Progenitor cell of endocrine pancreas (in vitro differentiated cells): ENCODE data around the gene EVA1B. TPM values are rescaled to one million over a fixed set of nuclear protein-coding genes. Genes with fewer than 3 reads are reported as not detected.

Experiments
- DNase-seq: peaks from one replicate; pipeline ENCODE4 v3.0.0; 2021; ENCODE audit warnings: low spot score; ENCODE audit not compliant: unreplicated experiment
- H3K27ac Mint-ChIP-seq: 2 replicates; pipeline ENCODE4 v1.8.0; 2021; ENCODE audit warnings: mild to moderate bottlenecking, moderate library complexity, mixed read lengths
- H3K27me3 Mint-ChIP-seq: 2 replicates; pipeline ENCODE4 v1.8.0; 2021; ENCODE audit warnings: mixed read lengths
- H3K36me3 Mint-ChIP-seq: 2 replicates; pipeline ENCODE4 v1.8.0; 2022; ENCODE audit warnings: mixed read lengths; ENCODE audit not compliant: insufficient read depth
- H3K4me1 Mint-ChIP-seq: 2 replicates; pipeline ENCODE4 v1.8.0; 2021; ENCODE audit warnings: low read depth, mixed read lengths
- H3K4me3 Mint-ChIP-seq: 2 replicates; pipeline ENCODE4 v1.8.0; 2021; ENCODE audit warnings: low read depth, mild to moderate bottlenecking, moderate library complexity, mixed read lengths
- H3K9me3 Mint-ChIP-seq: 2 replicates; pipeline ENCODE4 v1.8.0; 2021; ENCODE audit warnings: low read depth, mixed read lengths
- total RNA-seq: library from RNA; stranded (reverse); gene quantifications from 2 replicates; pipeline ENCODE4 v1.2.1, GENCODE V29; 2021
- TF ChIP-seq, protein P1 (sequence below): fragments of 200-600 bp; sonication (generic); IDR thresholded peaks from one replicate; pipeline ENCODE4 v1.5.0; 2021; ENCODE audit warnings: antibody characterized with exemption, mild to moderate bottlenecking; ENCODE audit not compliant: unreplicated experiment

The EVA1B gene
- total RNA-seq, 1 donor from 2014 or later: 11.8 TPM

DNA sequence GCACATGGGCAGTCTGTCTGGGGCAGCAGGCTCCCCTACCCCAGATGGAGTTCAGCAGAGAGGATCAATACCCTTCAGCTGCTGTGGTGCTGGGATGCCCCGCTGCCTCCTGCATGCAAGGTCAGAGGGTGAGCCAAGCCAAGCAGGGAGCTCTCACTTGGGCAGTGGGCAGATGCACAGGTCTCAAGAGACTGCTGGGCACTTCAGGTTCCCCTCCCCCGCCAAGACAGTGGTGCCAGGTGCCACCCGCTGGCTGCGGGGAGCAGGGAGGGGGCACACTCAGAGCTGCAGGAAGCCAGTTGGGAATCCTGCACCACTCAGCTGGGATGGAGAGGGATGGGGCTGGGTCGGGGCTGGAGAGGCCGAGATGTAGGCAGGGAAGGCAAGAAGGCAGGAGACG lies 15.8 kb upstream of the EVA1B start:
- no peak for DNase-seq
- Mint-ChIP-seq H3K36me3 (peaks cover 3% of the 10 kb centered on the region), H3K4me3 (no peak overlapping the region), H3K4me1 (no peaks in the 10 kb centered on the region), H3K27me3 (no peaks in the 10 kb centered on the region), H3K9me3 (no peaks in the 10 kb centered on the region), H3K27ac (no peak overlapping the region)
- TF ChIP-seq, protein P1, sequence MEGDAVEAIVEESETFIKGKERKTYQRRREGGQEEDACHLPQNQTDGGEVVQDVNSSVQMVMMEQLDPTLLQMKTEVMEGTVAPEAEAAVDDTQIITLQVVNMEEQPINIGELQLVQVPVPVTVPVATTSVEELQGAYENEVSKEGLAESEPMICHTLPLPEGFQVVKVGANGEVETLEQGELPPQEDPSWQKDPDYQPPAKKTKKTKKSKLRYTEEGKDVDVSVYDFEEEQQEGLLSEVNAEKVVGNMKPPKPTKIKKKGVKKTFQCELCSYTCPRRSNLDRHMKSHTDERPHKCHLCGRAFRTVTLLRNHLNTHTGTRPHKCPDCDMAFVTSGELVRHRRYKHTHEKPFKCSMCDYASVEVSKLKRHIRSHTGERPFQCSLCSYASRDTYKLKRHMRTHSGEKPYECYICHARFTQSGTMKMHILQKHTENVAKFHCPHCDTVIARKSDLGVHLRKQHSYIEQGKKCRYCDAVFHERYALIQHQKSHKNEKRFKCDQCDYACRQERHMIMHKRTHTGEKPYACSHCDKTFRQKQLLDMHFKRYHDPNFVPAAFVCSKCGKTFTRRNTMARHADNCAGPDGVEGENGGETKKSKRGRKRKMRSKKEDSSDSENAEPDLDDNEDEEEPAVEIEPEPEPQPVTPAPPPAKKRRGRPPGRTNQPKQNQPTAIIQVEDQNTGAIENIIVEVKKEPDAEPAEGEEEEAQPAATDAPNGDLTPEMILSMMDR: no peak

DNA sequence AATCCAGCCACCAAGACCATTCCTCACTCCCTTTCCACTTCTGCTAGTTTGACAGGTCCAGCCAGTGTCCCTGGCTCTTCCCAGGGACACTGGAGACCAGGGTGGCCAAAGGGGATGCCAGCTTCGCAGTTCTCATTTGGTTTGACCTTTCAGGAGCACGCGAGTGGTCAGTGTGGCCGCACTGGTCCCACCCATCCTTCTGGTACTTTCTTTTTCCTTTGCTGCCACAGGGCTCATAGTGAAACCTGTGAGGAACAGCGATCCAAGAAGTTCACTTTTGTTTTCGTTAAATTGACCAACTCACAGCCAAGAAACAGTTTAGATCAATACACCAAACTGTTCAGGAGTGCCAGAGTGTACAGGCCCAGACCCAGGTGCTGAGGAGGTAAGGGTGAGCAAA lies 14.4 kb upstream of the EVA1B start:
- TF ChIP-seq, protein P1: no peak
- H3K9me3 Mint-ChIP-seq: no peaks in the 10 kb centered on the region
- no peak overlapping the region for H3K27ac Mint-ChIP-seq
- H3K36me3 Mint-ChIP-seq: peaks cover 3% of the 10 kb centered on the region
- no peaks in the 10 kb centered on the region for H3K4me1 Mint-ChIP-seq
- H3K4me3 Mint-ChIP-seq: no peak overlapping the region
- H3K27me3 Mint-ChIP-seq: no peaks in the 10 kb centered on the region
- DNase-seq: no peak

DNA sequence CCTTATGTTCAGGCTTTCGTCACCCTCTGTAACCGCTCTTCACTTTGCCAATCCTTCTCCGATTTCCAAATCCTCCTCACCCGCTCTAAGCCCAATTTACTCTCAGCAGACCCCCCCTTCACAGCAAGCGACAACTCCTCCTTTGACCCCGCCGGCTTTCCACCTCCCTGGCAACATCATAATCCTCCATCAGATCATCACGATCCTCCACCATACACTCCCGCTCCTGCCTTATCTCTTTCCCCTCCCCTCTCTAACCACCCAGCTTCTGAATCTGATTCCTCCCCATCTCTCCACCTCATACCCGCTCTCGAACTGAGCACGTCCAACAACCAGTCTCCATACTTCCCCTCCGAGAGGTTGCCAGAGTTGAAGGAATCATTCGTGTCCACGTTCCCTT lies 7.5 kb upstream of the EVA1B start:
- Mint-ChIP-seq H3K27me3 (peaks cover 20% of the 10 kb centered on the region), H3K4me1 (peaks cover 7% of the 10 kb centered on the region), H3K4me3 (no peak overlapping the region), H3K36me3 (no peaks in the 10 kb centered on the region), H3K27ac (no peak overlapping the region), H3K9me3 (no peaks in the 10 kb centered on the region)
- TF ChIP-seq, protein P1: no peak
- no peak for DNase-seq

DNA sequence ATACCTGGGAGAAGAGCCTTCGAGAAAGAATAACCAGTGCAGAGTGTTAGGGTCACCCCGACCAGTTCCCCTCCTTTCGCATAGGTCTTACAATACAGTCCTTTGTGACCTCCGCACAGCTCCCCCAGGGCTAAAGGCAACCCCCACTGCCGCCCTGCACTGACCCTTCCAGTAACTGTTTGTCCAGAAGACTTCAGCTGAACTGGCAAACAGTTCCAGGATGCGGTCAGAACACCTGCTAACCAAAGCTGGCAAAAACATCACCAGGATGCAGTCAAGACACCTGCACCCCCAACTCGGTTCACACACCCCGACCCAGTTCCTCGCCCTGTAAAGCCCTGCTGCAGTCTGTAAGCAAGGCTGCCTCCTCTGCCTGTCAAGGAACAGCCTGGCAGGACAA lies 6.4 kb upstream of the EVA1B start:
- no peaks in the 10 kb centered on the region for H3K36me3 Mint-ChIP-seq
- no peak overlapping the region for H3K4me3 Mint-ChIP-seq
- no peaks in the 10 kb centered on the region for H3K9me3 Mint-ChIP-seq
- no peak for DNase-seq
- TF ChIP-seq, protein P1: no peak
- peaks cover 8% of the 10 kb centered on the region for H3K4me1 Mint-ChIP-seq
- H3K27ac Mint-ChIP-seq: no peak overlapping the region
- peaks cover 20% of the 10 kb centered on the region for H3K27me3 Mint-ChIP-seq

DNA sequence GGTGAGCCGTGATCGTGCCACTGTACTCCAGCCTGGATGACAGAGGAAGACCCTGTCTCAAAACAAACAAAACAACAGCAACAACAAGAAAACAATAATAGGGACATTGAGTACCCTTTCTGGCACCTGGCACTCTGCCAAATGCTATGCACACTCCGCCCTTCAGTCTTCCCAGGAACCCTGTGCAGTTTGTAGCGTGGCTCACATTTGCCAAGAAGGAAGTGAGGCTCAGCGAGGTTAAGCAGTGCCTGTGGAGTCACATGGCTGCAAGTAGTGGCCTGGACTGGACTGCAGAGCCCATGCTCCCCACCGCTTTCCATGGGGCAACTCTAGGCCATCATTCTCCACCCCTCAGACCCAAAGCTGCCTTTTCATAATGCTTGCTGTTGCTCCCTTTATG lies 5.3 kb upstream of the EVA1B start:
- no peaks in the 10 kb centered on the region for H3K36me3 Mint-ChIP-seq
- H3K27me3 Mint-ChIP-seq: peaks cover 23% of the 10 kb centered on the region
- H3K4me3 Mint-ChIP-seq: no peak overlapping the region
- no peak overlapping the region for H3K27ac Mint-ChIP-seq
- H3K9me3 Mint-ChIP-seq: no peaks in the 10 kb centered on the region
- TF ChIP-seq, protein P1: no peak
- no peak for DNase-seq
- peaks cover 15% of the 10 kb centered on the region for H3K4me1 Mint-ChIP-seq
